IPS DF 19.7 (cell line): ENCODE results near the gene HECW1.

Source experiments
- DNase-seq: peaks from one replicate; pipeline ENCODE4 v3.0.0-alpha.2; 2013; ENCODE audit warnings: low read depth, low spot score

The HECW1 gene

GRCh38 chr7:43431020-43431595 lies 318.7 kb downstream of the HECW1 start:
- no peak for DNase-seq

GRCh38 chr7:43433639-43434038 lies 321.2 kb downstream of the HECW1 start:
- DNase-seq: no peak

- DNase-seq: no peak
Measured at GRCh38 chr7:43437001-43437400, 324.6 kb downstream of the HECW1 start.

GRCh38 chr7:43438897-43439479 lies 326.5 kb downstream of the HECW1 start:
- DNase-seq: no peak

- DNase-seq: peak; percentile 50
Measured at GRCh38 chr7:43439631-43440401, 327.4 kb downstream of the HECW1 start.

GRCh38 chr7:43441231-43442130 lies 329.0 kb downstream of the HECW1 start:
- no peak for DNase-seq

GRCh38 chr7:43443381-43443780 lies 330.9 kb downstream of the HECW1 start:
- no peak for DNase-seq

GRCh38 chr7:43444711-43445578 lies 332.5 kb downstream of the HECW1 start:
- no peak for DNase-seq

GRCh38 chr7:43449577-43449976 lies 337.1 kb downstream of the HECW1 start:
- DNase-seq: no peak

GRCh38 chr7:43450894-43451293 lies 338.4 kb downstream of the HECW1 start:
- DNase-seq: no peak

GRCh38 chr7:43454936-43455518 lies 342.6 kb downstream of the HECW1 start:
- peak; percentile 23 for DNase-seq

GRCh38 chr7:43456200-43456599 lies 343.8 kb downstream of the HECW1 start:
- no peak for DNase-seq

- DNase-seq: no peak
Measured at GRCh38 chr7:43458330-43459018, 346.0 kb downstream of the HECW1 start.

GRCh38 chr7:43459019-43459337 lies 346.5 kb downstream of the HECW1 start:
- no peak for DNase-seq

GRCh38 chr7:43460733-43461348 lies 348.4 kb downstream of the HECW1 start:
- DNase-seq: no peak

GRCh38 chr7:43461349-43462024 lies 349.0 kb downstream of the HECW1 start:
- no peak for DNase-seq

- no peak for DNase-seq
Measured at GRCh38 chr7:43462836-43463235, 350.4 kb downstream of the HECW1 start.

GRCh38 chr7:43463401-43463980 lies 351.0 kb downstream of the HECW1 start:
- DNase-seq: no peak
